GM12801 (cell line): Measurements from ENCODE around the gene IPO11.

ENCODE experiments used
- CTCF ChIP-seq: IDR thresholded peaks from one replicate; pipeline ENCODE4 v1.5.1; 2011; ENCODE audit warnings: control low read depth; ENCODE audit not compliant: insufficient read length; ENCODE audit errors: extremely low read depth

Gene IPO11

GRCh38 chr5:62457071-62457470 is 44.5 kb downstream of the IPO11 start:
- TF ChIP-seq CTCF = no peak

DNA sequence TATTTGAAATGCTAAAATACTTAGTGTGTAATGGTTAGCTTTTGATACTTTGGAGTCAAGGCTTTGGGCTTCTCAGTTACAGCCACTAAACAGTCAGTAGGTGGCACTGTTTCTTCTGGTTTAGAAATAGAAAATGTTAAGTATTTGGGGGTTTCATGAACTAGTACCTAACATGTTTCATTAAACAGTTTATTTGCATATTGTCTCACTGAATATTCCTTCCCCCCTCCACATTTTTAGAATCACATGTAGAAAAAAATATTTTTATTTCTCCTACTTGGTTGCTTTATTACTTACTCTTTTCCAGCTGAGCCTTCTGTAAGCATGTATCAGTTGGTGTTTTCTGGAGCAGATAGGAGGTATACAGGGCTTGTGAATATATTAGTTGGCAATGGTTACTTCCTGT is 48.0 kb downstream of the IPO11 start:
- no peak for TF ChIP-seq CTCF

GRCh38 chr5:62461561-62461960 is 49.0 kb downstream of the IPO11 start:
- TF ChIP-seq CTCF = no peak

DNA sequence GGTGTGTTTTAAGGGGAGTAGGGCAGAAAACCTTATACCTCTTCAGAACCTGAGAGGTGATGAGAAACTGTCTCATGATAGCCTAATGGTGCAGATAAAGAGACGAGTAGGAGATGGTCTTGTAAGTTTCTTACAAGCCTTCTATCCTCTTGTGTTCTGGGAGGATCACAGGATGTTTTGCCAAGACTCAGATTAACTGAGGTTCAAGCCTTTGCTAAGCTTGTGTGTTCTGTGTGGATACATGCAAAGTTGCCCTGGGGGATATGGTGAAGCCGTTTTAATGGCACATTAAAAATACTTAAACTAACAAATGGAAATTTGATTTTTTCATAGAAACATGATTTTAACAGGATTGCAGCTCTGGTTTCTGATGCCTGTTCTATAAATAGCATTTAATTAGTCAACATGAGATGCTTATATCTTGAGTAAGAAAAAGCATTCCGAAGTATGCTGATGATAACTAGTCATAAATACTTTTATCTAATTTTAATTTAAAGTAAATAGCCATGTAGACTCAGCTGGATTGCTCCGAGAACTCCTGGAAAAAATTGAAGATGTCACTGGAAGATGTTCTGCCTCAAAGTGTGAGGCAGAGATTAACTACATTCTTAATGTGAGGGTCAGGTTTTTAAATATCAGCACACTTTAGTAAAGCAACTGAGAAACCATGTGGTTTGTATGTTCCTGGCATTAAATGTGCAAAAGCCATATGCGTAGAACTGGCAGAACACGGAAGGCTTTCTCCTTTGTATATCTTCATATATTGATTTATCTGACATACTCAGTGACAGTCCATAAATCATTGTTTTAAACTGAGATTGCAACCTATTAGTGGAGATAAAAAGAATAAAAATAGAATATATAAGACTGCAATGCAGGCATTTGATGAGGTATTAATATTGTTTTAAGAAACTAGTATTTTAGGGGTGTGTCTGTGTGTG is 53.7 kb downstream of the IPO11 start:
- no peak for TF ChIP-seq CTCF

- TF ChIP-seq CTCF = no peak
These were observed 60.6 kb downstream of the IPO11 start for GRCh38 chr5:62473209-62473608.

GRCh38 chr5:62475072-62475471 is 62.5 kb downstream of the IPO11 start:
- no peak for TF ChIP-seq CTCF

- TF ChIP-seq CTCF = no peak
These were observed 65.2 kb downstream of the IPO11 start for GRCh38 chr5:62477801-62478200.
